ENCODE results near the gene CPE.

DNA sequence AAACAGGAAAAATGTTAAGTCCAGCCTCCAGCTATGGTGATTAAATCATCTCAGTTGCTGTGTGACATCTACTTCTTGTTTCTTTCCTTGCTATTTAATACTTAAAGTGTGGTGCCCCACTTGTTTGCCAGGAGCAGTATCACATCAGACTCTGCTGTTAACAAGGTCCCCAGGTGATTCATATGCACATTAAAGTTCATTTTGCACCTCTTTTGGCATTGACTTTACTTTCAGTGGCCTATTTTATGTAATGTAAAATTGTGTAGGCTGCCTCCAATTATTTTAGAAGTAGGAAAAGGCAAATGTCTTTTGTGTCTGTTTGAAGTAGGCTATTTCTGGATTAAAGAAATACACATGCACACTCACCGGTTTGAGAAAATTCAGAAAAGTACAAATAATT lies 47.5 kb downstream of the CPE start:
- TF ChIP-seq, protein P1, sequence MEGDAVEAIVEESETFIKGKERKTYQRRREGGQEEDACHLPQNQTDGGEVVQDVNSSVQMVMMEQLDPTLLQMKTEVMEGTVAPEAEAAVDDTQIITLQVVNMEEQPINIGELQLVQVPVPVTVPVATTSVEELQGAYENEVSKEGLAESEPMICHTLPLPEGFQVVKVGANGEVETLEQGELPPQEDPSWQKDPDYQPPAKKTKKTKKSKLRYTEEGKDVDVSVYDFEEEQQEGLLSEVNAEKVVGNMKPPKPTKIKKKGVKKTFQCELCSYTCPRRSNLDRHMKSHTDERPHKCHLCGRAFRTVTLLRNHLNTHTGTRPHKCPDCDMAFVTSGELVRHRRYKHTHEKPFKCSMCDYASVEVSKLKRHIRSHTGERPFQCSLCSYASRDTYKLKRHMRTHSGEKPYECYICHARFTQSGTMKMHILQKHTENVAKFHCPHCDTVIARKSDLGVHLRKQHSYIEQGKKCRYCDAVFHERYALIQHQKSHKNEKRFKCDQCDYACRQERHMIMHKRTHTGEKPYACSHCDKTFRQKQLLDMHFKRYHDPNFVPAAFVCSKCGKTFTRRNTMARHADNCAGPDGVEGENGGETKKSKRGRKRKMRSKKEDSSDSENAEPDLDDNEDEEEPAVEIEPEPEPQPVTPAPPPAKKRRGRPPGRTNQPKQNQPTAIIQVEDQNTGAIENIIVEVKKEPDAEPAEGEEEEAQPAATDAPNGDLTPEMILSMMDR (IDR thresholded peaks at IDR 0.05), result no peak
- no peak for TF ChIP-seq POLR2A (IDR thresholded peaks at IDR 0.05)

Data from prostate gland (tissue), 2 donors.